GM12865 (cell line): ENCODE data around the gene OR2T3.
A peak's percentile ranks its signal among the peaks of the same experiment; 100 is the strongest.
"Not testable (repeated sequence)": the region's sequence is repeated elsewhere in the genome, so short reads cannot be mapped to it uniquely, and the experiment has no call there.

Experiments
- DNase-seq: peaks from one replicate; pipeline ENCODE4 v3.0.0; 2010; ENCODE audit warnings: low read depth
- H3K4me3 ChIP-seq: 2 replicates; pipeline ENCODE4 v1.5.1; 2011; ENCODE audit warnings: mild to moderate bottlenecking, low read depth, low read length, control low read depth

OR2T3 gene

GRCh38 chr1:248473051-248473450 lies at the start of gene OR2T3:
TSS of gene OR2T3 (plus strand) at chr1:248473351. CDS start at chr1:248473351, 0 bp downstream.
- not testable (repeated sequence) for DNase-seq, H3K4me3 ChIP-seq

GRCh38 chr1:248427526-248428191 lies 45.5 kb upstream of the OR2T3 start:
- DNase-seq, H3K4me3 ChIP-seq: not testable (repeated sequence)

GRCh38 chr1:248428192-248428533 lies 45.0 kb upstream of the OR2T3 start:
- peak; percentile 35 for DNase-seq
- H3K4me3 ChIP-seq: not testable (repeated sequence)

GRCh38 chr1:248431683-248432082 lies 41.5 kb upstream of the OR2T3 start:
- not testable (repeated sequence) for DNase-seq

GRCh38 chr1:248432201-248432600 lies 41.0 kb upstream of the OR2T3 start:
- not testable (repeated sequence) for H3K4me3 ChIP-seq
- DNase-seq: peak; percentile 45

More at GRCh38 chr1:248431683-248432082, 41.5 kb upstream of the OR2T3 start:
- not testable (repeated sequence) for H3K4me3 ChIP-seq

- H3K4me3 ChIP-seq, DNase-seq: not testable (repeated sequence)
These were observed 39.2 kb upstream of the OR2T3 start for GRCh38 chr1:248433811-248434415.

GRCh38 chr1:248434913-248435312 lies 38.2 kb upstream of the OR2T3 start:
- peak; percentile 27 for DNase-seq
- H3K4me3 ChIP-seq: not testable (repeated sequence)

- H3K4me3 ChIP-seq, DNase-seq: not testable (repeated sequence)
These were observed 36.8 kb upstream of the OR2T3 start for GRCh38 chr1:248436303-248436702.

GRCh38 chr1:248438668-248439067 lies 34.5 kb upstream of the OR2T3 start:
- DNase-seq, H3K4me3 ChIP-seq: not testable (repeated sequence)

- DNase-seq, H3K4me3 ChIP-seq: not testable (repeated sequence)
These were observed 33.9 kb upstream of the OR2T3 start for GRCh38 chr1:248439283-248439682.

- not testable (repeated sequence) for DNase-seq, H3K4me3 ChIP-seq
These were observed 30.5 kb upstream of the OR2T3 start for GRCh38 chr1:248442500-248443277.

GRCh38 chr1:248444603-248445002 lies 28.5 kb upstream of the OR2T3 start:
- not testable (repeated sequence) for H3K4me3 ChIP-seq, DNase-seq

GRCh38 chr1:248445399-248445798 lies 27.8 kb upstream of the OR2T3 start, which contains the start of gene OR2T2:
TSS of gene OR2T2 (plus strand) at chr1:248445637. CDS start at chr1:248452798, 7,161 bp downstream.
- DNase-seq: not testable (repeated sequence)

GRCh38 chr1:248448409-248449074 lies 24.6 kb upstream of the OR2T3 start:
- not testable (repeated sequence) for DNase-seq, H3K4me3 ChIP-seq

More at GRCh38 chr1:248445399-248445798, 27.8 kb upstream of the OR2T3 start, which contains the start of gene OR2T2:
- H3K4me3 ChIP-seq: not testable (repeated sequence)

- not testable (repeated sequence) for DNase-seq
- H3K4me3 ChIP-seq: peak overlapping the region; percentile 39
These were observed 23.2 kb upstream of the OR2T3 start for GRCh38 chr1:248449821-248450465.

- H3K4me3 ChIP-seq: peak overlapping the region; percentile 38
- not testable (repeated sequence) for DNase-seq
These were observed 22.5 kb upstream of the OR2T3 start for GRCh38 chr1:248450466-248451145.

GRCh38 chr1:248453619-248454018 lies 19.5 kb upstream of the OR2T3 start:
- not testable (repeated sequence) for H3K4me3 ChIP-seq, DNase-seq

- not testable (repeated sequence) for H3K4me3 ChIP-seq, DNase-seq
These were observed 18.1 kb upstream of the OR2T3 start for GRCh38 chr1:248455045-248455444.
